Esophagus muscularis mucosa (tissue), 4 donors: ENCODE measurements around the gene RP9. TPM values are rescaled to one million over a fixed set of nuclear protein-coding genes. Genes with fewer than 3 reads are reported as not detected.
A peak's percentile ranks its signal among the peaks of the same experiment; 100 is the strongest.

Experiments
- DNase-seq: peaks from one replicate; pipeline ENCODE4 v3.0.0-alpha.2; 2017; ENCODE audit errors: extremely low spot score
- H3K27ac ChIP-seq, 4 donors: fragments of 200-600 bp; sonication (generic); replicated peaks in 1 of 4; 1 replicate in 3 of 4; 2 replicates in 1 of 4; pipeline ENCODE4 v1.5.1; 2016 to 2019; ENCODE audit warnings: mild to moderate bottlenecking in 1 of 4
- H3K27me3 ChIP-seq, 4 donors: fragments of 200-600 bp; sonication (generic); one replicate each; pipeline versions ENCODE4 v1.5.1 to v1.6.0; 2016 to 2019
- H3K36me3 ChIP-seq, 4 donors: fragments of 200-600 bp; sonication (generic); one replicate each; pipeline ENCODE4 v1.5.1; 2016 to 2019
- H3K4me1 ChIP-seq, 4 donors: fragments of 200-600 bp; sonication (generic); one replicate each; pipeline ENCODE4 v1.5.1; 2016 to 2019
- H3K4me3 ChIP-seq, 4 donors: fragments of 200-600 bp; sonication (generic); 1 replicate in 2 of 4; 2 replicates in 2 of 4; pipeline ENCODE4 v1.5.1; 2016 to 2019; ENCODE audit warnings: mild to moderate bottlenecking in 4 of 4, moderate library complexity in 1 of 4
- H3K9me3 ChIP-seq, 4 donors: fragments of 200-600 bp; sonication (generic); 1 replicate in 3 of 4; 2 replicates in 1 of 4; pipeline ENCODE4 v1.5.1; 2016 to 2019
- CTCF ChIP-seq, 3 experiments: fragments of 200-600 bp in 2 of 3; fragments of 450-650 bp in 1 of 3; sonication (generic) in 2 of 3; IDR thresholded peaks; one replicate each; pipeline ENCODE4 v1.5.1; 2017 to 2019; ENCODE audit warnings: antibody characterized with exemption in 3 of 3, mild to moderate bottlenecking in 2 of 3, moderate library complexity in 1 of 3
- EP300 ChIP-seq: sonication (generic); formaldehyde crosslinking; IDR thresholded peaks from one replicate; pipeline ENCODE4 v1.6.1; 2017; ENCODE audit warnings: antibody characterized with exemption
- POLR2A ChIP-seq: fragments of 450-650 bp; IDR thresholded peaks from one replicate; pipeline ENCODE4 v1.6.1; 2017; ENCODE audit warnings: antibody characterized with exemption, moderate library complexity, mild to moderate bottlenecking, low read depth
- POLR2AphosphoS5 ChIP-seq, 2 donors: sonication (generic); formaldehyde crosslinking; IDR thresholded peaks; one replicate each; pipeline ENCODE4 v1.6.1; 2017; ENCODE audit warnings: antibody characterized with exemption in 2 of 2
- WGBS: methylation state at CpG from one replicate; pipeline ENCODE4 v1.1.5; 2018; 5-methylcytosine and 5-hydroxymethylcytosine counted together
- intact Hi-C: fragments of 100-400 bp; cut with DNase I; formaldehyde crosslinking; loops from one replicate; pipeline ENCODE4 v1.15.1; 2023
- total RNA-seq, 4 donors: library from RNA; depleted of rRNA; stranded (reverse); fragments of >200 nt; gene quantifications; one replicate each; pipeline versions ENCODE4 v1.1.0 to v1.2.1, GENCODE V29; 2016

The RP9 gene
- total RNA-seq, 4 donors from 2014 or later, result 7.6 to 11.5 (median 10.1) TPM

GRCh38 chr7:33066771-33067170 is 42.4 kb downstream of the RP9 start:
- no peaks in the 10 kb centered on the region for H3K27me3 ChIP-seq
- peaks cover 0 to 13% (median 6%) of the 10 kb centered on the region in 4 donors for H3K9me3 ChIP-seq
- H3K36me3 ChIP-seq, result no peaks in the 10 kb centered on the region
- no peak overlapping the region for H3K27ac ChIP-seq
- TF ChIP-seq EP300, result no peak
- no peak for TF ChIP-seq POLR2A
- no peak for TF ChIP-seq CTCF (IDR thresholded peaks at IDR 0.05)
- no peak for TF ChIP-seq POLR2AphosphoS5 (IDR thresholded peaks at IDR 0.05)
- no peak for DNase-seq
- 87% methylated on average over 1 of the region's 1 CpG for WGBS
- no peak overlapping the region for H3K4me3 ChIP-seq
- intact Hi-C loops, result no loop called here
- peaks cover 6 to 12% (median 7%) of the 10 kb centered on the region in 4 donors for H3K4me1 ChIP-seq

DNA sequence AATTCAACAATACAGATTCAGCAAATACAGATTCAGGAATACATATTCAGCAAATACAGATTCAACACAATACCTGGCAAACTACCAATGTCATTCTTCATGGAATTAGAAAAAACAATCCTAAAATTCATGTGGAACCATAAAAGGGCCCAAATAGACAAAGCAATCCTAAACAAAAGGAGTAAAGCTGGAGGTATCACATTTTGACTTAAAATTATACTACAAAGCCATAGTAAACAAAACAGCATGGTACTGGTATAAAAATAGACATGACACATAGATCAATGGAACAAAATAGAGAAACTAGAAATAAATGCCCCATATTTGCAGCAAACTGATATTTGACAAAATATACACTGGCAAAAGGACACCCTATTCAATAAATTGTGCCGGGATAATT is 43.2 kb downstream of the RP9 start:
- no peak for DNase-seq
- Histone ChIP-seq H3K27me3 (no peaks in the 10 kb centered on the region), H3K27ac (no peak overlapping the region), H3K4me3 (no peak overlapping the region), H3K36me3 (no peaks in the 10 kb centered on the region), H3K4me1 (peaks cover 13 to 19% (median 15%) of the 10 kb centered on the region in 4 donors), H3K9me3 (peaks cover 0 to 13% (median 6%) of the 10 kb centered on the region in 4 donors)
- TF ChIP-seq EP300 (no peak), POLR2A (no peak), CTCF (IDR thresholded peaks at IDR 0.05) (no peak), POLR2AphosphoS5 (IDR thresholded peaks at IDR 0.05) (no peak)
- intact Hi-C loops, result loop anchor here (2.0 kb wide), 1 partner anchor 43 kb away; the partner anchor contains the start of gene RP9
- 100% methylated on average over 1 of the region's 1 CpG for WGBS

GRCh38 chr7:33062782-33063443 is 46.3 kb downstream of the RP9 start:
- Histone ChIP-seq H3K9me3 (peaks cover 0 to 7% (median 3%) of the 10 kb centered on the region in 4 donors), H3K27ac (peak overlapping the region; percentile 92 to 94 (median 93)), H3K4me3 (peak overlapping the region; percentile 82 to 94 (median 84)), H3K4me1 (peaks cover 26 to 43% (median 32%) of the 10 kb centered on the region in 4 donors), H3K27me3 (no peaks in the 10 kb centered on the region), H3K36me3 (no peaks in the 10 kb centered on the region)
- TF ChIP-seq EP300, result no peak
- no peak for TF ChIP-seq POLR2A
- TF ChIP-seq POLR2AphosphoS5 (IDR thresholded peaks at IDR 0.05), result peak; percentile 75 to 83
- TF ChIP-seq CTCF (IDR thresholded peaks at IDR 0.05), result peak in 1 of 3 experiments; percentile 5
- DNase-seq, result peak; percentile 98
- intact Hi-C loops, result loop anchor here (5.0 kb wide), 1 partner anchor 106 kb away; the partner anchor contains the start of gene FKBP9
- under 1% methylated on average over 26 of the region's 50 CpGs for WGBS

GRCh38 chr7:33062023-33062781 is 47.0 kb downstream of the RP9 start, which contains the start of gene NT5C3A:
Gene NT5C3A, minus strand, starts transcription at chr7:33062776. Its CDS starts 71 bp downstream, at chr7:33062705.
- no peak for DNase-seq
- H3K9me3 ChIP-seq, result peaks cover 0 to 7% (median 3%) of the 10 kb centered on the region in 4 donors
- WGBS, result under 1% methylated on average over 38 of the region's 66 CpGs

More at GRCh38 chr7:33062023-33062781, 47.0 kb downstream of the RP9 start, which contains the start of gene NT5C3A:
- intact Hi-C loops, result loop anchor here (5.0 kb wide), 1 partner anchor 105 kb away; the partner anchor contains the start of gene FKBP9
- peak within 1 kb of the TSS; percentile 82 to 94 (median 84) for H3K4me3 ChIP-seq
- H3K27ac ChIP-seq, result peak within 1 kb of the TSS; percentile 92 to 94 (median 93)
- peaks cover 26 to 43% (median 32%) of the 10 kb centered on the region in 4 donors for H3K4me1 ChIP-seq
- H3K27me3 ChIP-seq, result no peaks in the 10 kb centered on the region
- TF ChIP-seq EP300 (no peak), POLR2A (no peak), POLR2AphosphoS5 (IDR thresholded peaks at IDR 0.05) (peak; percentile 56 to 89), CTCF (IDR thresholded peaks at IDR 0.05) (no peak)
- no peaks in the 10 kb centered on the region for H3K36me3 ChIP-seq
